GM13976 (cell line): Measurements from ENCODE around the gene MAT2A.

Source experiments
- DNase-seq: peaks from one replicate; pipeline ENCODE4 v3.0.0; 2012; ENCODE audit warnings: low spot score
- CTCF ChIP-seq: IDR thresholded peaks from 2 replicates; pipeline ENCODE4 v1.5.1; 2012; ENCODE audit warnings: borderline replicate concordance, mild to moderate bottlenecking; ENCODE audit not compliant: insufficient read depth; ENCODE audit errors: extremely low read depth, missing control alignments, control extremely low read depth
- in situ Hi-C: fragments of 300-500 bp; cut with MboI; formaldehyde crosslinking; loops from one replicate; pipeline ENCODE4 v1.12.0; 2022; ENCODE audit warnings: low sequenced_read_pairs, mixed read lengths, inconsistent platforms; ENCODE audit not compliant: unreplicated experiment

Gene MAT2A

GRCh38 chr2:85514323-85514722 lies 24.6 kb upstream of the MAT2A start:
- in situ Hi-C loops = no loop called here
- no peak for DNase-seq
- no peak for TF ChIP-seq CTCF

GRCh38 chr2:85516653-85517389 lies 22.1 kb upstream of the MAT2A start:
- no peak for DNase-seq
- in situ Hi-C loops = no loop called here
- no peak for TF ChIP-seq CTCF

- DNase-seq = no peak
- in situ Hi-C loops = no loop called here
- TF ChIP-seq CTCF = no peak
Measured at GRCh38 chr2:85522090-85522647, 16.8 kb upstream of the MAT2A start.

- no peak for DNase-seq
- in situ Hi-C loops = no loop called here
- TF ChIP-seq CTCF = no peak
Measured at GRCh38 chr2:85523062-85523902, 15.7 kb upstream of the MAT2A start.

- DNase-seq = no peak
- no peak for TF ChIP-seq CTCF
- in situ Hi-C loops = no loop called here
Measured at GRCh38 chr2:85523903-85524335, 15.0 kb upstream of the MAT2A start.

- DNase-seq = no peak
- in situ Hi-C loops = no loop called here
- no peak for TF ChIP-seq CTCF
Measured at GRCh38 chr2:85524336-85524908, 14.5 kb upstream of the MAT2A start.
